OCI-LY7 (cell line): ENCODE measurements around the gene OXCT1. TPM values are rescaled to one million over a fixed set of nuclear protein-coding genes. Genes with fewer than 3 reads are reported as not detected.
"Not testable (repeated sequence)": the region's sequence is repeated elsewhere in the genome, so short reads cannot be mapped to it uniquely, and the experiment has no call there.

Experiments used
- BruUV-seq: library from RNA; stranded (reverse); fragments of 400-500 nt; replicated peaks from 2 replicates; lab custom pipeline; 2021; lab: Mats Ljungman, UMichigan
- CTCF ChIA-PET: fragments of 300-600 bp; sonication (Branson Sonifier 250); formaldehyde crosslinking; loops from one replicate; lab custom pipeline; 2022; ENCODE audit warnings: antibody characterized with exemption; ENCODE audit not compliant: unreplicated experiment; lab: Charles Lee
- POLR2A ChIA-PET: fragments of 300-600 bp; sonication (Branson Sonifier 250); formaldehyde crosslinking; loops from one replicate; lab custom pipeline; 2022; ENCODE audit warnings: antibody characterized with exemption; lab: Charles Lee
- DNase-seq: peaks from one replicate; pipeline ENCODE4 v3.0.0-alpha.2; 2015; ENCODE audit warnings: low spot score
- H2AFZ ChIP-seq: fragments of 200-600 bp; sonication (generic), shearing (Covaris generic); 2 replicates; pipeline ENCODE4 v1.6.1; 2014; ENCODE audit warnings: mild to moderate bottlenecking, antibody characterized with exemption, low read length, moderate library complexity
- H3K27ac ChIP-seq: fragments of 200-600 bp; sonication (generic); 2 replicates; pipeline ENCODE4 v1.5.1; 2014; ENCODE audit warnings: mixed run types, low read depth, mild to moderate bottlenecking, moderate library complexity, low read length, inconsistent platforms; ENCODE audit not compliant: poor library complexity, severe bottlenecking
- H3K36me3 ChIP-seq: fragments of 200-600 bp; sonication (generic); 2 replicates; pipeline ENCODE4 v1.6.1; 2014; ENCODE audit warnings: mild to moderate bottlenecking, antibody characterized with exemption, low read length, moderate library complexity, mixed read lengths; ENCODE audit not compliant: insufficient read depth
- H3K4me1 ChIP-seq: fragments of 200-600 bp; sonication (generic); 2 replicates; pipeline ENCODE4 v1.5.1; 2014; ENCODE audit warnings: mild to moderate bottlenecking, low read length; ENCODE audit not compliant: insufficient read depth, poor library complexity, severe bottlenecking
- H3K4me2 ChIP-seq: fragments of 200-600 bp; sonication (generic); 2 replicates; pipeline ENCODE4 v1.6.1; 2014; ENCODE audit warnings: mild to moderate bottlenecking, low read length
- H3K4me3 ChIP-seq: fragments of 200-600 bp; sonication (generic); 2 replicates; pipeline ENCODE4 v1.5.1; 2014; ENCODE audit warnings: mild to moderate bottlenecking, low read depth, low read length; ENCODE audit not compliant: poor library complexity, severe bottlenecking
- H3K79me2 ChIP-seq: fragments of 200-600 bp; sonication (generic); 2 replicates; pipeline ENCODE4 v1.6.1; 2016; ENCODE audit warnings: low read depth, mild to moderate bottlenecking, low read length, moderate library complexity, mixed read lengths; ENCODE audit not compliant: insufficient read depth
- H3K9me2 ChIP-seq: fragments of 200-600 bp; sonication (generic); 2 replicates; pipeline ENCODE4 v1.6.1; 2016; ENCODE audit warnings: mild to moderate bottlenecking, low read length, mixed read lengths; ENCODE audit not compliant: insufficient read depth
- H3K9me3 ChIP-seq: fragments of 200-600 bp; sonication (generic); 2 replicates; pipeline ENCODE4 v1.6.1; 2014; ENCODE audit warnings: mild to moderate bottlenecking, mixed run types, low read length, mixed read lengths
- H4K20me1 ChIP-seq: fragments of 200-600 bp; sonication (generic); 2 replicates; pipeline ENCODE4 v1.6.1; 2014; ENCODE audit warnings: mild to moderate bottlenecking, antibody characterized with exemption, low read length, moderate library complexity, mixed read lengths; ENCODE audit not compliant: insufficient read depth
- CTCF ChIP-seq: fragments of 200-600 bp; sonication (generic); conservative IDR thresholded peaks from 2 replicates; pipeline ENCODE4 v1.5.1; 2014; ENCODE audit warnings: mild to moderate bottlenecking, antibody characterized with exemption, low read length, moderate library complexity, mixed read lengths
- EZH2phosphoT487 ChIP-seq: fragments of 200-600 bp; sonication (generic); IDR thresholded peaks from 2 replicates; pipeline ENCODE4 v1.6.1; 2018; ENCODE audit warnings: low read depth, borderline replicate concordance, mild to moderate bottlenecking, mixed run types, antibody characterized with exemption, low read length, moderate library complexity, mixed read lengths
- intact Hi-C: fragments of 100-400 bp; cut with micrococcal nuclease; formaldehyde crosslinking; loops from one replicate; pipeline ENCODE4 v1.10.0; 2022; ENCODE audit not compliant: unreplicated experiment
- total RNA-seq, 2 experiments: library from RNA; depleted of rRNA in 1 of 2; stranded (reverse); fragments of >200 nt in 1 of 2; shearing (Covaris generic) in 1 of 2; gene quantifications; 2 replicates each; pipeline ENCODE4 v1.2.3, GENCODE V29; 2014 to 2022

The OXCT1 gene
- total RNA-seq, 2 experiments from 2014 or later: 27.0 to 43.4 TPM

GRCh38 chr5:41738710-41739354, 131.4 kb downstream of the OXCT1 start:
- no peaks in the 10 kb centered on the region for H3K9me2 ChIP-seq
- BruUV-seq: no TSS peak
- peaks cover 34% of the 10 kb centered on the region for H3K36me3 ChIP-seq
- intact Hi-C loops: no loop called here
- H3K9me3 ChIP-seq: no peaks in the 10 kb centered on the region
- H3K4me3 ChIP-seq: no peak overlapping the region
- no peak overlapping the region for H2AFZ ChIP-seq
- no peak overlapping the region for H3K4me2 ChIP-seq
- no peak overlapping the region for H3K27ac ChIP-seq
- ChIA-PET POLR2A (interaction anchor here (0.5 kb wide), 1 partner anchor 30 kb away, joined by 3 read pairs; no protein-coding TSS in a partner anchor), CTCF (no interaction called here)
- no peaks in the 10 kb centered on the region for H3K4me1 ChIP-seq
- no peaks in the 10 kb centered on the region for H3K79me2 ChIP-seq
- TF ChIP-seq CTCF: no peak
- TF ChIP-seq EZH2phosphoT487: no peak
- H4K20me1 ChIP-seq: no peaks in the 10 kb centered on the region
- no peak for DNase-seq

GRCh38 chr5:41736641-41737040, 133.6 kb downstream of the OXCT1 start:
- no peaks in the 10 kb centered on the region for H3K79me2 ChIP-seq
- H3K9me2 ChIP-seq: no peaks in the 10 kb centered on the region
- BruUV-seq: no TSS peak
- H4K20me1 ChIP-seq: no peaks in the 10 kb centered on the region
- intact Hi-C loops: no loop called here
- no peak overlapping the region for H2AFZ ChIP-seq
- TF ChIP-seq EZH2phosphoT487 (no peak), CTCF (no peak)
- H3K27ac ChIP-seq: no peak overlapping the region
- H3K9me3 ChIP-seq: no peaks in the 10 kb centered on the region
- H3K4me1 ChIP-seq: no peaks in the 10 kb centered on the region
- CTCF ChIA-PET: no interaction called here
- DNase-seq: no peak
- H3K4me3 ChIP-seq: no peak overlapping the region
- peaks cover 34% of the 10 kb centered on the region for H3K36me3 ChIP-seq
- POLR2A ChIA-PET: no interaction called here
- H3K4me2 ChIP-seq: no peak overlapping the region

GRCh38 chr5:41735213-41735612, 135.0 kb downstream of the OXCT1 start:
- Histone ChIP-seq H3K4me2 (no peak overlapping the region), H3K9me3 (no peaks in the 10 kb centered on the region), H2AFZ (no peak overlapping the region), H3K27ac (no peak overlapping the region), H3K36me3 (peaks cover 31% of the 10 kb centered on the region), H3K79me2 (no peaks in the 10 kb centered on the region), H3K4me3 (no peak overlapping the region), H3K4me1 (no peaks in the 10 kb centered on the region), H3K9me2 (no peaks in the 10 kb centered on the region), H4K20me1 (no peaks in the 10 kb centered on the region)
- BruUV-seq: no TSS peak
- intact Hi-C loops: no loop called here
- TF ChIP-seq EZH2phosphoT487 (no peak), CTCF (no peak)
- CTCF ChIA-PET: no interaction called here
- no peak for DNase-seq
- POLR2A ChIA-PET: no interaction called here

- H3K27ac ChIP-seq, H3K4me2 ChIP-seq, H3K9me3 ChIP-seq, H3K4me1 ChIP-seq, intact Hi-C loops, POLR2A ChIA-PET, H3K9me2 ChIP-seq, H3K4me3 ChIP-seq, BruUV-seq, DNase-seq, CTCF ChIA-PET, H2AFZ ChIP-seq, H3K79me2 ChIP-seq, H4K20me1 ChIP-seq, H3K36me3 ChIP-seq: not testable (repeated sequence)
Measured at GRCh38 chr5:41729381-41729780, 140.8 kb downstream of the OXCT1 start.
